Endodermal cell (in vitro differentiated cells): ENCODE results near the gene MRM2. TPM values are rescaled to one million over a fixed set of nuclear protein-coding genes. Genes with fewer than 3 reads are reported as not detected.
A peak's percentile ranks its signal among the peaks of the same experiment; 100 is the strongest.

ENCODE experiments used
- DNase-seq: peaks from one replicate; pipeline ENCODE4 v3.0.0-alpha.2; 2017
- H3K27ac ChIP-seq: 2 replicates; pipeline ENCODE4 v1.5.1; 2013; ENCODE audit warnings: mild to moderate bottlenecking, low read depth, low read length, moderate library complexity
- H3K27me3 ChIP-seq: 2 replicates; pipeline ENCODE4 v1.6.1; 2013; ENCODE audit warnings: mild to moderate bottlenecking, low read length, moderate library complexity; ENCODE audit not compliant: insufficient read depth, control insufficient read depth, poor library complexity, severe bottlenecking
- H3K36me3 ChIP-seq: 2 replicates; pipeline ENCODE4 v1.7.0; 2013; ENCODE audit warnings: mild to moderate bottlenecking, low read length, moderate library complexity; ENCODE audit not compliant: control insufficient read depth, insufficient read depth
- H3K4me1 ChIP-seq: one replicate; pipeline ENCODE4 v1.7.0; 2013; ENCODE audit warnings: low read length; ENCODE audit not compliant: control insufficient read depth, insufficient read depth
- H3K4me3 ChIP-seq: 2 replicates; pipeline ENCODE4 v1.5.1; 2013; ENCODE audit warnings: mild to moderate bottlenecking, low read length, moderate library complexity
- H3K9ac ChIP-seq: 2 replicates; pipeline ENCODE4 v1.6.1; 2013; ENCODE audit warnings: mild to moderate bottlenecking, low read length, moderate library complexity; ENCODE audit not compliant: poor library complexity, severe bottlenecking; ENCODE audit errors: extremely low read depth
- H3K9me3 ChIP-seq: 2 replicates; pipeline ENCODE4 v1.6.1; 2013; ENCODE audit warnings: mild to moderate bottlenecking, low read length, moderate library complexity; ENCODE audit not compliant: control insufficient read depth
- H3K27ac Mint-ChIP-seq: 2 replicates; pipeline ENCODE4 v1.8.0; 2020; ENCODE audit warnings: mixed read lengths
- H3K27me3 Mint-ChIP-seq: 2 replicates; pipeline ENCODE4 v1.8.0; 2021; ENCODE audit warnings: mild to moderate bottlenecking, mixed read lengths; ENCODE audit not compliant: insufficient read depth
- H3K36me3 Mint-ChIP-seq: 2 replicates; pipeline ENCODE4 v1.8.0; 2020; ENCODE audit warnings: low read depth, mixed read lengths
- H3K4me1 Mint-ChIP-seq: 2 replicates; pipeline ENCODE4 v1.8.0; 2020; ENCODE audit warnings: mixed read lengths
- H3K4me3 Mint-ChIP-seq: 2 replicates; pipeline ENCODE4 v1.8.0; 2020; ENCODE audit warnings: mild to moderate bottlenecking, moderate library complexity, mixed read lengths
- H3K9me3 Mint-ChIP-seq: 2 replicates; pipeline ENCODE4 v1.8.0; 2020; ENCODE audit warnings: mild to moderate bottlenecking, mixed read lengths
- CTCF ChIP-seq: fragments of 200-600 bp; sonication (generic); conservative IDR thresholded peaks from 2 replicates; pipeline ENCODE4 v1.5.0; 2021; ENCODE audit warnings: antibody characterized with exemption, mild to moderate bottlenecking
- WGBS, 2 experiments: methylation state at CpG; one replicate each; pipeline versions ENCODE4 v1.1.5 to v1.1.7; 2013; ENCODE audit warnings: missing lambda C conversion rate in 2 of 2, mixed read lengths in 1 of 2; ENCODE audit not compliant: insufficient coverage in 1 of 2, insufficient read length in 1 of 2; 5-methylcytosine and 5-hydroxymethylcytosine counted together
- total RNA-seq, 2 donors: library from RNA; stranded (reverse); fragmentation: NEBNext Ultra II Directional in 1 of 2; extraction: Animal tissue kit (Norgen Biotek cat#: 25700) in 1 of 2; gene quantifications; 2 replicates in 1 of 2; 3 replicates in 1 of 2; pipeline ENCODE4 v1.2.1, GENCODE V29; 2021

Gene MRM2
- total RNA-seq, 2 donors from 2014 or later: 38.9 TPM

GRCh38 chr7:2201128-2201527 is 40.9 kb downstream of the MRM2 start:
- Histone ChIP-seq H3K36me3 (peaks cover 31% of the 10 kb centered on the region), H3K9me3 (no peaks in the 10 kb centered on the region), H3K27me3 (no peaks in the 10 kb centered on the region), H3K4me3 (no peak overlapping the region), H3K9ac (no peak overlapping the region), H3K4me1 (peaks cover 7% of the 10 kb centered on the region), H3K27ac (no peak overlapping the region)
- no peak for TF ChIP-seq CTCF
- DNase-seq: no peak
- Mint-ChIP-seq H3K27ac (no peak overlapping the region), H3K4me3 (no peak overlapping the region), H3K9me3 (no peaks in the 10 kb centered on the region), H3K36me3 (peaks cover 46% of the 10 kb centered on the region), H3K4me1 (peaks cover 15% of the 10 kb centered on the region), H3K27me3 (no peaks in the 10 kb centered on the region)
- 70 to 95% methylated on average over 2 to 10 of the region's 10 CpGs for WGBS, 2 experiments

- no peak for TF ChIP-seq CTCF
- peaks cover 48% of the 10 kb centered on the region for H3K36me3 Mint-ChIP-seq
- peaks cover 21% of the 10 kb centered on the region for H3K4me1 Mint-ChIP-seq
- Histone ChIP-seq H3K27me3 (no peaks in the 10 kb centered on the region), H3K4me3 (no peak overlapping the region), H3K27ac (no peak overlapping the region), H3K4me1 (peaks cover 11% of the 10 kb centered on the region), H3K36me3 (peaks cover 35% of the 10 kb centered on the region), H3K9me3 (no peaks in the 10 kb centered on the region), H3K9ac (no peak overlapping the region)
- H3K4me3 Mint-ChIP-seq: no peak overlapping the region
- peak; percentile 34 for DNase-seq
- peaks cover 1% of the 10 kb centered on the region for H3K9me3 Mint-ChIP-seq
- peak overlapping the region; percentile 20 for H3K27ac Mint-ChIP-seq
- 93 to 97% methylated on average over 16 to 18 of the region's 18 CpGs for WGBS, 2 experiments
- no peaks in the 10 kb centered on the region for H3K27me3 Mint-ChIP-seq
Observed at GRCh38 chr7:2200584-2200980, 41.4 kb downstream of the MRM2 start.

- no peak overlapping the region for H3K4me3 ChIP-seq
- Mint-ChIP-seq H3K4me3 (no peak overlapping the region), H3K4me1 (peaks cover 23% of the 10 kb centered on the region), H3K27ac (peak overlapping the region; percentile 20), H3K27me3 (no peaks in the 10 kb centered on the region), H3K9me3 (peaks cover 5% of the 10 kb centered on the region), H3K36me3 (peaks cover 48% of the 10 kb centered on the region)
- peaks cover 40% of the 10 kb centered on the region for H3K36me3 ChIP-seq
- no peak for TF ChIP-seq CTCF
- H3K4me1 ChIP-seq: peaks cover 11% of the 10 kb centered on the region
- peaks cover 3% of the 10 kb centered on the region for H3K9me3 ChIP-seq
- no peak overlapping the region for H3K27ac ChIP-seq
- no peak overlapping the region for H3K9ac ChIP-seq
- no peaks in the 10 kb centered on the region for H3K27me3 ChIP-seq
- no peak for DNase-seq
- WGBS, 2 experiments: 93 to 95% methylated on average over 9 to 25 of the region's 25 CpGs
Observed at GRCh38 chr7:2199956-2200583, 41.9 kb downstream of the MRM2 start.
